CD14-positive monocyte (primary cell): ENCODE measurements around the gene SMC4. TPM values are rescaled to one million over a fixed set of nuclear protein-coding genes. Genes with fewer than 3 reads are reported as not detected.

Experiments
- DNase-seq, 3 donors: peaks; one replicate each; pipeline ENCODE4 v3.0.0-alpha.2; 2011 to 2022
- H2AFZ ChIP-seq: 2 replicates; pipeline ENCODE4 v1.6.0; 2012; ENCODE audit warnings: mild to moderate bottlenecking, low read depth, low read length, inconsistent platforms; ENCODE audit not compliant: insufficient read depth, poor library complexity, severe bottlenecking
- H3K27ac ChIP-seq, 2 donors: 1 replicate in 1 of 2; 2 replicates in 1 of 2; pipeline ENCODE4 v1.5.1; 2012 to 2013; ENCODE audit warnings: low read length in 2 of 2, control low read depth in 1 of 2, inconsistent platforms in 1 of 2, low read depth in 1 of 2, mild to moderate bottlenecking in 1 of 2
- H3K27me3 ChIP-seq, 2 donors: one replicate each; pipeline versions ENCODE4 v1.6.0 to v1.6.1; 2011 to 2013; ENCODE audit warnings: low read length in 2 of 2; ENCODE audit not compliant: control insufficient read depth in 2 of 2, insufficient read depth in 2 of 2
- H3K36me3 ChIP-seq, 2 donors: replicated peaks in 1 of 2; 1 replicate in 1 of 2; 2 replicates in 1 of 2; pipeline versions ENCODE4 v1.5.1 to v1.6.1; 2012 to 2013; ENCODE audit warnings: low read length in 2 of 2, control low read depth in 1 of 2, inconsistent platforms in 1 of 2, mild to moderate bottlenecking in 1 of 2; ENCODE audit not compliant: insufficient read depth in 2 of 2, control insufficient read depth in 1 of 2
- H3K4me1 ChIP-seq, 2 donors: 1 replicate in 1 of 2; 2 replicates in 1 of 2; pipeline versions ENCODE4 v1.5.1 to v1.6.1; 2012 to 2013; ENCODE audit warnings: low read length in 2 of 2, control low read depth in 1 of 2, inconsistent platforms in 1 of 2, mild to moderate bottlenecking in 1 of 2, moderate library complexity in 1 of 2; ENCODE audit not compliant: insufficient read depth in 2 of 2, control insufficient read depth in 1 of 2
- H3K4me2 ChIP-seq: replicated peaks from 2 replicates; pipeline ENCODE3; 2012; ENCODE audit warnings: low read length, moderate library complexity, mild to moderate bottlenecking; ENCODE audit not compliant: poor library complexity, severe bottlenecking; ENCODE audit errors: extremely low read depth
- H3K4me3 ChIP-seq, 3 experiments: fragments of 200-600 bp in 1 of 3; sonication (generic) in 1 of 3; replicated peaks in 1 of 3; 1 replicate in 2 of 3; 2 replicates in 1 of 3; pipeline ENCODE4 v1.5.1; 2011 to 2013; ENCODE audit warnings: low read length in 3 of 3, mild to moderate bottlenecking in 3 of 3, control low read depth in 2 of 3, low read depth in 2 of 3, inconsistent platforms in 1 of 3, moderate library complexity in 1 of 3
- H3K79me2 ChIP-seq: 2 replicates; pipeline ENCODE4 v1.6.0; 2012; ENCODE audit warnings: mild to moderate bottlenecking, control low read depth, inconsistent platforms, low read length, moderate library complexity; ENCODE audit not compliant: insufficient read depth
- H3K9ac ChIP-seq: 2 replicates; pipeline ENCODE4 v1.6.0; 2017; ENCODE audit warnings: low read length, mild to moderate bottlenecking; ENCODE audit not compliant: insufficient read depth, poor library complexity, severe bottlenecking
- H3K9me3 ChIP-seq, 2 donors: replicated peaks in 1 of 2; 1 replicate in 1 of 2; 2 replicates in 1 of 2; pipeline versions ENCODE4 v1.5.1 to v1.6.1; 2012 to 2013; ENCODE audit warnings: low read length in 2 of 2, control low read depth in 1 of 2; ENCODE audit not compliant: control insufficient read depth in 1 of 2, insufficient read depth in 1 of 2
- H4K20me1 ChIP-seq: 2 replicates; pipeline ENCODE4 v1.6.0; 2012; ENCODE audit warnings: mild to moderate bottlenecking, low read length, control low read depth, moderate library complexity; ENCODE audit not compliant: insufficient read depth
- H3K27ac Mint-ChIP-seq, 7 donors: one replicate each; pipeline ENCODE4 v1.8.0; 2020; ENCODE audit warnings: mild to moderate bottlenecking in 7 of 7, mixed read lengths in 7 of 7, moderate library complexity in 6 of 7, inconsistent platforms in 2 of 7
- H3K27me3 Mint-ChIP-seq, 3 donors: one replicate each; pipeline ENCODE4 v1.8.0; 2021 to 2022; ENCODE audit warnings: low read depth in 3 of 3, mild to moderate bottlenecking in 3 of 3, mixed read lengths in 3 of 3, moderate library complexity in 3 of 3, inconsistent platforms in 1 of 3
- H3K36me3 Mint-ChIP-seq, 2 donors: one replicate each; pipeline ENCODE4 v1.8.0; 2020; ENCODE audit warnings: mixed read lengths in 2 of 2, inconsistent platforms in 1 of 2, mild to moderate bottlenecking in 1 of 2
- H3K4me1 Mint-ChIP-seq: one replicate; pipeline ENCODE4 v1.8.0; 2020; ENCODE audit warnings: mild to moderate bottlenecking, mixed read lengths
- H3K4me3 Mint-ChIP-seq, 2 donors: one replicate each; pipeline ENCODE4 v1.8.0; 2020; ENCODE audit warnings: mild to moderate bottlenecking in 2 of 2, mixed read lengths in 2 of 2, moderate library complexity in 1 of 2
- H3K9me3 Mint-ChIP-seq, 7 donors: one replicate each; pipeline ENCODE4 v1.8.0; 2020 to 2022; ENCODE audit warnings: mixed read lengths in 7 of 7, mild to moderate bottlenecking in 6 of 7, moderate library complexity in 6 of 7, inconsistent platforms in 2 of 7
- CTCF ChIP-seq: fragments of 200-600 bp; IDR thresholded peaks from one replicate; pipeline ENCODE4 v1.8.0; 2022; ENCODE audit warnings: antibody characterized with exemption, mild to moderate bottlenecking
- WGBS: methylation state at CpG from one replicate; pipeline ENCODE4 v1.1.5; 2013; ENCODE audit warnings: missing lambda C conversion rate; ENCODE audit not compliant: insufficient coverage; 5-methylcytosine and 5-hydroxymethylcytosine counted together
- intact Hi-C, 2 donors: fragments of 100-400 bp; cut with micrococcal nuclease; formaldehyde crosslinking; loops; one replicate each; pipeline versions ENCODE4 v1.15.0 to v1.15.1; 2023
- polyA plus RNA-seq, 3 donors: library from polyadenylated mRNA; depleted of rRNA in 1 of 3; unstranded in 2 of 3; stranded (reverse) in 1 of 3; fragments of 300-500 nt in 2 of 3; fragments of >200 nt in 1 of 3; fragmentation: Illumina TruSeq in 2 of 3; gene quantifications; 1 replicate in 2 of 3; 2 replicates in 1 of 3; pipeline ENCODE4 v1.2.3, GENCODE V29; 2012 to 2021
- small RNA-seq: library from RNA; depleted of rRNA; stranded (forward); fragments of <200 nt; gene quantifications from one replicate; pipeline ENCODE3, GENCODE V24; 2012; ENCODE audit warnings: low read depth; ENCODE audit not compliant: insufficient read length

The SMC4 gene
- polyA plus RNA-seq, 3 donors, result 6.8 to 17.2 (median 14.1) TPM

GRCh38 chr3:160482796-160483195 lies 83.3 kb downstream of the SMC4 start:
- Mint-ChIP-seq H3K27me3 (no peaks in the 10 kb centered on the region), H3K36me3 (no peaks in the 10 kb centered on the region), H3K9me3 (peaks cover 0 to 2% (median 0%) of the 10 kb centered on the region in 7 donors), H3K4me1 (peaks cover 20% of the 10 kb centered on the region), H3K27ac (no peak overlapping the region), H3K4me3 (no peak overlapping the region)
- Histone ChIP-seq H4K20me1 (no peaks in the 10 kb centered on the region), H3K27ac (no peak overlapping the region), H3K36me3 (no peaks in the 10 kb centered on the region), H3K9ac (no peak overlapping the region), H3K27me3 (no peaks in the 10 kb centered on the region), H3K4me3 (no peak overlapping the region), H3K9me3 (no peaks in the 10 kb centered on the region), H3K4me1 (peaks cover 3 to 7% of the 10 kb centered on the region in 2 donors), H3K4me2 (no peak overlapping the region), H2AFZ (no peak overlapping the region), H3K79me2 (no peaks in the 10 kb centered on the region)
- WGBS, result 14% methylated on average over 1 of the region's 3 CpGs
- DNase-seq, result no peak
- TF ChIP-seq CTCF, result no peak
- intact Hi-C loops, result no loop called here

Small RNAs within 50 kb of the gene (small RNA-seq; reads per million reads assigned to genes)
- gene MIR15B (17,494 reads per million, percentile 100 among the genes with 10 or more reads in this experiment), gene MIR16-2 (16.5 reads per million, percentile 85 among the genes with 10 or more reads in this experiment), gene RNU7-136P (not detected)

Other genes starting within 250 kb of the SMC4 start
- gene C3orf80, start 174.2 kb upstream of the SMC4 start, polyA plus RNA-seq, result under 1 TPM in 1 of 3 donors, not detected in 2; 0.03 TPM
- gene IFT80, start 425 bp upstream of the SMC4 start, polyA plus RNA-seq, result 1 to 10 TPM; 1.3 to 7.7 (median 1.4) TPM
- 1 to 10 TPM; 2.5 to 4.2 (median 4.2) TPM for gene TRIM59, start 50.1 kb downstream of the SMC4 start, polyA plus RNA-seq
- gene KPNA4, start 165.9 kb downstream of the SMC4 start, polyA plus RNA-seq, result 10 to 100 TPM in 1 of 3 donors, 1 to 10 TPM in 2; 4.4 to 14.7 (median 4.5) TPM